ENCODE measurements around the gene RCSD1. TPM values are rescaled to one million over a fixed set of nuclear protein-coding genes. Genes with fewer than 3 reads are reported as not detected.

The RCSD1 gene
- total RNA-seq, 4 donors from 2014 or later = 0.34 to 3.5 (median 2.0) TPM

GRCh38 chr1:167723707-167724323 lies 93.8 kb downstream of the RCSD1 start:
- WGBS = 74% methylated on average over 2 of the region's 2 CpGs
- Histone ChIP-seq H3K27me3 (no peaks in the 10 kb centered on the region), H3K27ac (no peak overlapping the region), H3K4me3 (peak overlapping the region; percentile 94), H3K4me1 (peaks cover 45% of the 10 kb centered on the region), H3K9me3 (no peaks in the 10 kb centered on the region), H3K36me3 (no peaks in the 10 kb centered on the region)
- TF ChIP-seq EP300 (IDR thresholded peaks at IDR 0.05) (no peak), CTCF (IDR thresholded peaks at IDR 0.05) (no peak), POLR2A (IDR thresholded peaks at IDR 0.05) (no peak), POLR2AphosphoS5 (IDR thresholded peaks at IDR 0.05) (no peak)
- no peak for DNase-seq (ENCODE audit: low spot score in 2 of 2)

- TF ChIP-seq CTCF (IDR thresholded peaks at IDR 0.05) (no peak), POLR2AphosphoS5 (IDR thresholded peaks at IDR 0.05) (no peak), POLR2A (IDR thresholded peaks at IDR 0.05) (no peak), EP300 (IDR thresholded peaks at IDR 0.05) (no peak)
- H3K36me3 ChIP-seq = peaks cover 6% of the 10 kb centered on the region
- no peaks in the 10 kb centered on the region for H3K9me3 ChIP-seq
- H3K27ac ChIP-seq = no peak overlapping the region
- 53% methylated on average over 1 of the region's 1 CpG for WGBS
- H3K4me1 ChIP-seq = peaks cover 41% of the 10 kb centered on the region
- no peaks in the 10 kb centered on the region for H3K27me3 ChIP-seq
- H3K4me3 ChIP-seq = no peak overlapping the region
- DNase-seq (ENCODE audit: low spot score in 2 of 2) = no peak
Measured at GRCh38 chr1:167726008-167726407, 96.0 kb downstream of the RCSD1 start.

GRCh38 chr1:167728818-167729410 lies 98.9 kb downstream of the RCSD1 start:
- no peak overlapping the region for H3K4me3 ChIP-seq
- peaks cover 24% of the 10 kb centered on the region for H3K4me1 ChIP-seq
- no peaks in the 10 kb centered on the region for H3K27me3 ChIP-seq
- H3K36me3 ChIP-seq = peaks cover 6% of the 10 kb centered on the region
- no peaks in the 10 kb centered on the region for H3K9me3 ChIP-seq
- DNase-seq (ENCODE audit: low spot score in 2 of 2) = no peak
- WGBS = 93% methylated on average over 8 of the region's 8 CpGs
- no peak overlapping the region for H3K27ac ChIP-seq
- no peak for TF ChIP-seq CTCF (IDR thresholded peaks at IDR 0.05)
- TF ChIP-seq EP300 (IDR thresholded peaks at IDR 0.05) = no peak
- no peak for TF ChIP-seq POLR2A (IDR thresholded peaks at IDR 0.05)

GRCh38 chr1:167734227-167734626 lies 104.2 kb downstream of the RCSD1 start:
- TF ChIP-seq EP300 (IDR thresholded peaks at IDR 0.05) (no peak), POLR2A (IDR thresholded peaks at IDR 0.05) (no peak), POLR2AphosphoS5 (IDR thresholded peaks at IDR 0.05) (no peak), CTCF (IDR thresholded peaks at IDR 0.05) (no peak)
- Histone ChIP-seq H3K27me3 (no peaks in the 10 kb centered on the region), H3K9me3 (no peaks in the 10 kb centered on the region), H3K27ac (no peak overlapping the region), H3K36me3 (peaks cover 6% of the 10 kb centered on the region), H3K4me1 (peaks cover 4% of the 10 kb centered on the region), H3K4me3 (no peak overlapping the region)
- DNase-seq (ENCODE audit: low spot score in 2 of 2) = no peak
- WGBS = 95% methylated on average over 4 of the region's 4 CpGs

- Histone ChIP-seq H3K36me3 (peaks cover 6% of the 10 kb centered on the region), H3K4me1 (peaks cover 9% of the 10 kb centered on the region), H3K4me3 (no peak overlapping the region), H3K27me3 (no peaks in the 10 kb centered on the region), H3K27ac (no peak overlapping the region), H3K9me3 (no peaks in the 10 kb centered on the region)
- no peak for DNase-seq (ENCODE audit: low spot score in 2 of 2)
- TF ChIP-seq POLR2AphosphoS5 (IDR thresholded peaks at IDR 0.05) (no peak), CTCF (IDR thresholded peaks at IDR 0.05) (no peak), EP300 (IDR thresholded peaks at IDR 0.05) (no peak), POLR2A (IDR thresholded peaks at IDR 0.05) (no peak)
- 65% methylated on average over 1 of the region's 1 CpG for WGBS
Measured at GRCh38 chr1:167734841-167735240, 104.8 kb downstream of the RCSD1 start.
